ENCODE data around the gene MTIF3.
"Not testable (repeated sequence)": the region's sequence is repeated elsewhere in the genome, so short reads cannot be mapped to it uniquely, and the experiment has no call there.

MTIF3 gene

DNA sequence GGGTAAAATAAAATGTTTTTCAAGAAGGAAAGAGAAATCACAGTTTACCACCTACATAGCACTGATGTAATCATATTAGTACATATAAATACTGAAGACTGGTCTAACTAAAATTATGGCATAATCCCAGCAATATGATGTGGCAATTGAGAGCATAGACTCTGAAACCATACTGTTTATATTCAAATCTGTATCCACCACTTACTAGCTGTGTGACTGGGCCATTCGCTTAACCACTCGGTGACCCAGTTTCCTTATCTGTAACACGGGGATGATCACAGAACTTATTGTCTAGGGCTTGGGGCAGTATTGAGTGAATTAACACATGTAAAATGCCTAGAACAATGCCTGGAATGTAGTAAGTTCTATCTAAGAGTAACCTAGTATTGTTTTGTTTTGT, 39.0 kb downstream of the MTIF3 start:
- Histone ChIP-seq H3K27ac (ENCODE audit: low read depth, low read length) (no peak overlapping the region), H3K4me3 (ENCODE audit: low read depth, low read length) (no peak overlapping the region), H3K36me3 (ENCODE audit: insufficient read depth, low read length) (no peaks in the 10 kb centered on the region), H3K27me3 (ENCODE audit: insufficient read depth, low read length) (peaks cover 81% of the 10 kb centered on the region), H3K79me2 (ENCODE audit: control insufficient read depth, insufficient read depth, low read length, unreplicated experiment) (no peaks in the 10 kb centered on the region), H3K4me1 (ENCODE audit: control insufficient read depth, insufficient read depth, low read length, unreplicated experiment) (no peaks in the 10 kb centered on the region), H2AFZ (ENCODE audit: low read length, unreplicated experiment) (no peak overlapping the region)

DNA sequence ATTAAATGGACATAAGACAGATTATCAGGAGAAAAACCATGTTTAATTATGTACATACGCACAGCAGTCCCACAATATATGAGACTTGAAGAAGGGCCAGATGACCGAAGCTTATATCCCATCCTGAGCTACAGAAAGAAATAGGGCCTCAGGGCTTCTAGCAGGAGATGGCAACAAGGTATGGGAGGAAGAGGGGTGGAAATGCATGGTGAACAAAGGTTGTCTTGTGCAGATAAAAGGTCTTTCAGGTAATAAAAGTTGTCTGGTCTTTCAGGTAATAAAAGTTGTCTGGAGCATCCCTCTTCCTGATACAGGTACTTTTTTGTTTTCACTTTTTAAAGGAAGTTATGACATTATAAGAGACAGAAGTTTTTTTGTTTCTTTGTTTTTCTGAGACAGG, 41.4 kb downstream of the MTIF3 start:
- H2AFZ ChIP-seq (ENCODE audit: low read length, unreplicated experiment) = no peak overlapping the region
- no peaks in the 10 kb centered on the region for H3K79me2 ChIP-seq (ENCODE audit: control insufficient read depth, insufficient read depth, low read length, unreplicated experiment)
- peaks cover 59% of the 10 kb centered on the region for H3K27me3 ChIP-seq (ENCODE audit: insufficient read depth, low read length)
- H3K4me3 ChIP-seq (ENCODE audit: low read depth, low read length) = no peak overlapping the region
- no peaks in the 10 kb centered on the region for H3K36me3 ChIP-seq (ENCODE audit: insufficient read depth, low read length)
- no peak overlapping the region for H3K27ac ChIP-seq (ENCODE audit: low read depth, low read length)
- no peaks in the 10 kb centered on the region for H3K4me1 ChIP-seq (ENCODE audit: control insufficient read depth, insufficient read depth, low read length, unreplicated experiment)

DNA sequence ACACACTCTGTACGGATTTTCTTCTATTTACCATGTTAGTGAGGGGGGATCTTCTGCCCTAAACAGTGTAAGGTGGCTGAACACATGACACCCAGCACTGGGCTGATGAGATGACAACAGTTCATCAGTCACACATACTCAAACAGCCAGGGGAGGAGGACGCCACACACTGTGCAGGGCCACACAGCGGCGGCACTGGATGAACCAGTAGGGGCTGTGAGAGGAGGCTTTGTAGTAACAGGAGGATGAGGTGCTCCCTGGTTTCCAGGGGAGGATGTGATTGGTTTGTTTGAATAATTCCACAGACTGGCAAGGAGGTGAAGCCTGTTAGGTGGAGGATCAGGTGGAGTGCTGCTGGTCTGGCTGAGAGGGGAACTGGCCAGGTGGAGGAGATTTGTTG, 42.3 kb downstream of the MTIF3 start:
- Histone ChIP-seq H3K79me2 (ENCODE audit: control insufficient read depth, insufficient read depth, low read length, unreplicated experiment) (no peaks in the 10 kb centered on the region), H3K4me3 (ENCODE audit: low read depth, low read length) (no peak overlapping the region), H3K27ac (ENCODE audit: low read depth, low read length) (no peak overlapping the region), H3K4me1 (ENCODE audit: control insufficient read depth, insufficient read depth, low read length, unreplicated experiment) (peaks cover 7% of the 10 kb centered on the region), H2AFZ (ENCODE audit: low read length, unreplicated experiment) (no peak overlapping the region), H3K27me3 (ENCODE audit: insufficient read depth, low read length) (peaks cover 52% of the 10 kb centered on the region), H3K36me3 (ENCODE audit: insufficient read depth, low read length) (no peaks in the 10 kb centered on the region)

DNA sequence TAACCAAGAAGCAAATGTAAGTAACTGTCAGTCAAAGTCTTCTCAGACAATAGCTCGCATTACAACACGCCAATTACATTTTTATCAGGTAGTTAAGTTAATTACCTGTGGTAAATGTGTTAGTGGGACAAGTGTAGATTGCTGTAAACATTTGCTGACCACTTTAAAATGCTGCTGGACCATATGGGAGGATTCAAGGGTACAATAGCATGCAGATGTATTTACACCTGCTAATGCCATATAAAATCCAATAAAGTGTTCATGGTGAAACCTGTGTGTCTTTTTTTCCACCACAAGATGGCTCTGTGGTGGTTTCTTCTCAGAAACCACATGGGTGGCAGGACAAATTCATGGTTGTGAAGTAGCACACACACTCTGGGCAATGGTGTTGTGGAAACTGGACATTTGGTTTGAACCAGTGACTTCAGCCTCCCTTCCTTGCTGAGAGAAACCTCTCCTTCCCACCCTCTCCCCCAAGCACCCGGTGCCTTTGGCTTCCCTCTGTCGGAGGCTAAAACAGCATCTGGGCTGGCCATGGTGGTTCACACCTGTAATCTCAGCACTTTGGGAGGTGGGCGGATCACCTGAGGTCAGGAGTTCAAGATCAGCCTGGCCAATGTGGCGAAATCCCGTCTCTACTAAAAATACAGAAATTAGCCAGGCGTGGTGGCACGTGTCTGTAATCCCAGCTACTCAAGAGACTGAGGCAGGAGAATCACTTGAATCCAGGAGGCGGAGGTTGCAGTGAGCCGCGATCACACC, 44.0 kb downstream of the MTIF3 start:
- no peak overlapping the region for H2AFZ ChIP-seq (ENCODE audit: low read length, unreplicated experiment)
- H3K27me3 ChIP-seq (ENCODE audit: insufficient read depth, low read length) = peaks cover 35% of the 10 kb centered on the region

DNA sequence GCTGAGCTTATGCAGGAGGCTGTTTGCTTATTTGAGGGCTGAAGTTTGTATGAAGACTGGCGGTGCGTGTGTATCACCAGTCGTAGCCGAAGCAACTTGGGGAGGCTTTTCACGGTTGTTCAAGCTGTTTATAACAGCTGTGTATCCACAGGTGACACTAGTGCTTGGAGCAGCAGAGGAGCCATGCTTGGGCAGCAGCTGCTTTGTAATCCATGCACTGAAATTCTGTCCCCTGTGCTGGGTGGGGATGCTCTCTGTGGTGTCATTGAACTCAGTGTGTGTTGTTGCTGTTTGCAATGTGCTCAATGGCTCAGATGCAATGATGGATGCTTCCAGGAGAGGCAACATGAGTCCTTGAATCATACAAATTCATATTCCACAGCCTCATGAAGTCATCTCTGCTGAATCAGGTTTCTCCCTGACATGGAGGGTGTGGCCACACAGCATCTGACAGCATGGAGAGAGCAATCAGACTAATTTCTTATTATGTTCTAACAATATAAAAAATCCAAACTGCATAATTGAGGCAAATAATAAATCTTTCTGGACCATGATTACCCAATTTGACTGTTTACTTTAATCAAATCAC, 44.7 kb downstream of the MTIF3 start:
- Histone ChIP-seq H3K4me3 (ENCODE audit: low read depth, low read length) (no peak overlapping the region), H3K79me2 (ENCODE audit: control insufficient read depth, insufficient read depth, low read length, unreplicated experiment) (no peaks in the 10 kb centered on the region), H3K27me3 (ENCODE audit: insufficient read depth, low read length) (peaks cover 28% of the 10 kb centered on the region), H3K4me1 (ENCODE audit: control insufficient read depth, insufficient read depth, low read length, unreplicated experiment) (peaks cover 10% of the 10 kb centered on the region), H3K36me3 (ENCODE audit: insufficient read depth, low read length) (no peaks in the 10 kb centered on the region), H3K27ac (ENCODE audit: low read depth, low read length) (no peak overlapping the region), H2AFZ (ENCODE audit: low read length, unreplicated experiment) (no peak overlapping the region)

More for the DNA sequence above, 44.0 kb downstream of the MTIF3 start:
- no peaks in the 10 kb centered on the region for H3K36me3 ChIP-seq (ENCODE audit: insufficient read depth, low read length)
- no peak overlapping the region for H3K4me3 ChIP-seq (ENCODE audit: low read depth, low read length)
- H3K27ac ChIP-seq (ENCODE audit: low read depth, low read length) = no peak overlapping the region
- no peaks in the 10 kb centered on the region for H3K79me2 ChIP-seq (ENCODE audit: control insufficient read depth, insufficient read depth, low read length, unreplicated experiment)
- peaks cover 10% of the 10 kb centered on the region for H3K4me1 ChIP-seq (ENCODE audit: control insufficient read depth, insufficient read depth, low read length, unreplicated experiment)

DNA sequence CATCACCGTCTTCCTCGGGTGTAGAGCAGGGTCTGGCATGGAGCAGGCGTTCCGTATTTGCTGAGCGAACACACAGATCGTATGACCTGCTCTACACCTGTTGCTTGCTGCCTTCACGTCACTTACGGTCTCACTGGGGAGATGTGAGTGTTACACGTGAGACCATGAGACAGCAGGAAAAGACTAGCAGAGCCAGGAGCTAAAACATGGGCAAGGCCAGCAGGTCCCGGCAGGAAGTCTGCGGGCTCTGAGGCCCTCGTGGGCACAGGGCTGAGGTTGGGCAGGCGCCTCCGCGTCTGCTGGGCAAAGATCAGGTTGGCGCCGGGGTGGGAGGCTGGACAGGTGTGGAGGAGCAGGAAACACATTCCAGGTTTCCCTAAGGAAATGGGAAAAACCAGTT, 45.7 kb downstream of the MTIF3 start:
- Histone ChIP-seq H3K27me3 (ENCODE audit: insufficient read depth, low read length) (peaks cover 21% of the 10 kb centered on the region), H3K4me1 (ENCODE audit: control insufficient read depth, insufficient read depth, low read length, unreplicated experiment) (peaks cover 10% of the 10 kb centered on the region), H3K79me2 (ENCODE audit: control insufficient read depth, insufficient read depth, low read length, unreplicated experiment) (no peaks in the 10 kb centered on the region), H3K36me3 (ENCODE audit: insufficient read depth, low read length) (no peaks in the 10 kb centered on the region), H3K27ac (ENCODE audit: low read depth, low read length) (no peak overlapping the region), H3K4me3 (ENCODE audit: low read depth, low read length) (no peak overlapping the region), H2AFZ (ENCODE audit: low read length, unreplicated experiment) (no peak overlapping the region)

DNA sequence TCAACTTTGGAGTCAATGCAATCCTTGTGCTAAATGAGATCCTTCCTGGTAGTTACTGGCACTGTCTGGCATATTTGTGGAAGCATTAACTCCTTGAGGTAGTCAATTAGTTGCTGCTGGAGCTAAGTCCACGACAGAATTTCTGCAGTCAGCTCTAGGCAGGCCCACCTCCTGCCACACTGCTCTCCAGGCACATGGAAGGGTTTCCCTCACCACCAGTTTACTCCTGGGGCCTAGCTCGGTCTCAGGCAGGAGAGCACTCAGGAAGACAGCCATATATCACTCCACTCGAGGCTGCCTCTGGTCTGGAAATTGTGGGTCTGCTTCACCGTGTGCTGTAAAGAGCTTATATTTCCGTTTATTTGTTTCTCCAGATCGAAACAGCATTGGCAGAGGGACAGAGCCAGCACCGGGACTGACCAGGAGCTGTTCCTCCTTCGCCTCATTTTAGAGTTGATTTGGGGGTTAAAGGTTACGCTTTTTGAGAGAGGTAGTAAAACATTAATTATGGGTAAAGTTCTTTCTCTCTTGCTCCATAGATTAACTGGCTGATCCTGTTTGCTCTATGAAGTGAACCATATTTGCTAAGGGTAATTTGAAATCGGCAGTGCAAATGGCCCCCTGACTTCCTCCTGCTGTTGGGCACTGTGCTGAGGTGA, 46.5 kb downstream of the MTIF3 start:
- H2AFZ ChIP-seq (ENCODE audit: low read length, unreplicated experiment) = peak overlapping the region; percentile 84
- peaks cover 13% of the 10 kb centered on the region for H3K27me3 ChIP-seq (ENCODE audit: insufficient read depth, low read length)
- H3K4me3 ChIP-seq (ENCODE audit: low read depth, low read length) = no peak overlapping the region
- no peaks in the 10 kb centered on the region for H3K79me2 ChIP-seq (ENCODE audit: control insufficient read depth, insufficient read depth, low read length, unreplicated experiment)
- no peaks in the 10 kb centered on the region for H3K36me3 ChIP-seq (ENCODE audit: insufficient read depth, low read length)
- peaks cover 10% of the 10 kb centered on the region for H3K4me1 ChIP-seq (ENCODE audit: control insufficient read depth, insufficient read depth, low read length, unreplicated experiment)
- H3K27ac ChIP-seq (ENCODE audit: low read depth, low read length) = no peak overlapping the region; the same call in 1 of the 2 replicates

DNA sequence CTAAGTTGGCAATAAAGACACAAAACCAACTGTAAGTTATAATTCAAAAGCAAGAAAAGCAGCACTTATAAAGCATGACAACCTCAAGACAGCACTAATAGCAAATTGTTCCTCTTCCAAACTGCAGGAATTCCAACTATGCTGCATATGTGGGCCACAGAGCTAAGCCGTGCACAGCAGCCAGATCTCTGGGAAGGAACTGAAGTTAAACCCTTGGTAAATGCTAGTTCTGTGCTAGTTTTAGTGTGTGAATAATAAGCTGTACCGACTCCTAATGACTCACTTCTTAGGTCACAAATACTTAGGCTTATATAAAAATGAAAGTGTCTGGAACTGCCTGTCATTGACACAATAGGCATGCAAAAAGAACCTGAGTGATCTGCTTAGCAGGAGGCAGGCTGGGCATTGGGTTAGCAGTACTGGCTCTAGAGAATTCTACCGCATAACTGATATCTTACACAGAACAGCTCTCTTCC, 47.1 kb downstream of the MTIF3 start:
- H3K36me3 ChIP-seq (ENCODE audit: insufficient read depth, low read length) = no peaks in the 10 kb centered on the region
- H3K4me3 ChIP-seq (ENCODE audit: low read depth, low read length) = no peak overlapping the region
- peaks cover 7% of the 10 kb centered on the region for H3K27me3 ChIP-seq (ENCODE audit: insufficient read depth, low read length)
- peaks cover 10% of the 10 kb centered on the region for H3K4me1 ChIP-seq (ENCODE audit: control insufficient read depth, insufficient read depth, low read length, unreplicated experiment)
- no peak overlapping the region; the same call in 1 of the 2 replicates for H3K27ac ChIP-seq (ENCODE audit: low read depth, low read length)
- peak overlapping the region; percentile 84 for H2AFZ ChIP-seq (ENCODE audit: low read length, unreplicated experiment)
- H3K79me2 ChIP-seq (ENCODE audit: control insufficient read depth, insufficient read depth, low read length, unreplicated experiment) = no peaks in the 10 kb centered on the region

DNA sequence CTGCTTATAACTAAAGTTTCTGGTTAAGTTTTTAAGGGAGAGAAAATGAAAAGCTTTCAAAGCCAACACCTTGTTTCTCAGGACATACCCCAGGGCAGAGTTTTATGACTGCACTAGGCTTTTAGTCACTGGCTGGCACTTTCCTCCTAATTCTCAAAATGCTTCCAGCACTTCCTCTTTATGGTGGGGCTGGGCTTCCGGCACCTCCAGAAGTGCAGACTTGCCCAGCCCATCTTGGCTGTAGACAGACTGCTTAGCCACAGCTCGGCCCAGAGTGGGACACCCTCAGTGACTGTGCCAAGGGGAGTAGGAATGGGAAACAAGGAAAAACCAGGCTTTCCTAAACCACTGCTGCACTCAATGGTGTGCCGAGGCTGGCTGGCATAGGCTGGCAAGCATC, 49.2 kb downstream of the MTIF3 start:
- Histone ChIP-seq H3K4me3 (ENCODE audit: low read depth, low read length) (no peak overlapping the region), H3K79me2 (ENCODE audit: control insufficient read depth, insufficient read depth, low read length, unreplicated experiment) (no peaks in the 10 kb centered on the region), H3K36me3 (ENCODE audit: insufficient read depth, low read length) (no peaks in the 10 kb centered on the region), H3K4me1 (ENCODE audit: control insufficient read depth, insufficient read depth, low read length, unreplicated experiment) (peaks cover 10% of the 10 kb centered on the region), H3K27ac (ENCODE audit: low read depth, low read length) (no peak overlapping the region), H3K27me3 (ENCODE audit: insufficient read depth, low read length) (no peaks in the 10 kb centered on the region; the same call in 1 of the 2 replicates), H2AFZ (ENCODE audit: low read length, unreplicated experiment) (no peak overlapping the region)

DNA sequence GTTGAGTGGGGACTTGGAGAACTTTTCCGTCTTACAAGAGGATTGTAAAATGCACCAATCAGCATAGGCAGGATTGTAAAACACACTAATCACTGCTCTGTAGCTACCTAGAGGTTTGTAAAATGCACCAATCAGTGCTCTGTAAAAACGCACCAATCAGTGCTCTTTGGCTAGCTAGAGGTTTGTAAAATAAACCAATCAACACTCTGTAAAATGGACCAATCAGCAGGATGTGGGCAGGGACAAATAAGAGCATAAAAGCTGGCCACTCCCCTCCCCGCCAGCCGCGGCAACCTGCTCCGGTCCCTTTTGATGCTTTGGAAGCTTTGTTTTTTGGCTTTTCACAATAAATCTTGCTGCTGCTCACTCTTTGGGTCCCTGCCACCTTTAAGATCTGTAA, 50.0 kb downstream of the MTIF3 start:
- not testable (repeated sequence) for H3K27ac ChIP-seq (ENCODE audit: low read depth, low read length); H3K36me3 ChIP-seq (ENCODE audit: insufficient read depth, low read length); H3K79me2 ChIP-seq (ENCODE audit: control insufficient read depth, insufficient read depth, low read length, unreplicated experiment); H3K27me3 ChIP-seq (ENCODE audit: insufficient read depth, low read length); H2AFZ ChIP-seq (ENCODE audit: low read length, unreplicated experiment); H3K4me3 ChIP-seq (ENCODE audit: low read depth, low read length)
- H3K4me1 ChIP-seq (ENCODE audit: control insufficient read depth, insufficient read depth, low read length, unreplicated experiment) = peaks cover 10% of the 10 kb centered on the region
